ENCODE results near the gene MID2. TPM values are rescaled to one million over a fixed set of nuclear protein-coding genes. Genes with fewer than 3 reads are reported as not detected.
A peak's percentile ranks its signal among the peaks of the same experiment; 100 is the strongest.
"Not testable (repeated sequence)": the region's sequence is repeated elsewhere in the genome, so short reads cannot be mapped to it uniquely, and the experiment has no call there.

MID2 gene
- total RNA-seq, 2 donors from 2014 or later = 15.8 to 18.9 TPM

DNA sequence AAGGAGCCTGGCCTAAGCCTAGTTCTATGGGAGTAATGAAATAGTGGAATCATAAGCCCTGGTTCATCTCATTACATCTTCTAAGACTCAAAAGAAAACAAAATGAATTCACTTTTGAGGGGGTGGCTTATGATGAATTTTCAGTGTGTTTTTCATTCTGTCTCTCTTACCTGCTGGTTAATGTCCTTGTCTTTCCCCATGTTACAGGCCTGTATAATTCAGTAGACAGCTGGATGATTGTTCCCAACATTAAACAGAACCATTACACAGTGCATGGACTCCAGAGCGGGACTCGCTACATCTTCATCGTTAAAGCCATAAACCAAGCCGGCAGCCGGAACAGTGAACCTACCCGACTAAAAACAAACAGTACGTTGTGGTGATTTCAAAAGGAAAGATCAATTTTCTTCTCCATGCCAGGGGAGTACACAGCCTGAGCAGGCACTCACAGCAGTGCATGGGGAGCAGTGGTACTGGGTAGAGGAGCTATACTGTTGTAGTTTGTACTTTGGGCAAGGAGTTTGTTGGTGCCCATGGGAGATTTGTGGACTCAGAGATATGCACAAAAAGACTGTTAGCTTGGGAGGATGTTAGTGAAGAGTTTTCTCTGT, 98.6 kb downstream of the MID2 start:
- Mint-ChIP-seq H3K4me1 (ENCODE audit: low read depth) (no peaks in the 10 kb centered on the region), H3K36me3 (ENCODE audit: insufficient read depth in 2 of 2) (peaks cover 0 to 3% of the 10 kb centered on the region in 2 donors), H3K27me3 (ENCODE audit: low read depth) (peaks cover 6% of the 10 kb centered on the region), H3K9me3 (no peaks in the 10 kb centered on the region), H3K27ac (no peak overlapping the region), H3K4me3 (no peak overlapping the region)
- DNase-seq (no peak), ATAC-seq (replicated peaks in 1 of 2) (no peak)

DNA sequence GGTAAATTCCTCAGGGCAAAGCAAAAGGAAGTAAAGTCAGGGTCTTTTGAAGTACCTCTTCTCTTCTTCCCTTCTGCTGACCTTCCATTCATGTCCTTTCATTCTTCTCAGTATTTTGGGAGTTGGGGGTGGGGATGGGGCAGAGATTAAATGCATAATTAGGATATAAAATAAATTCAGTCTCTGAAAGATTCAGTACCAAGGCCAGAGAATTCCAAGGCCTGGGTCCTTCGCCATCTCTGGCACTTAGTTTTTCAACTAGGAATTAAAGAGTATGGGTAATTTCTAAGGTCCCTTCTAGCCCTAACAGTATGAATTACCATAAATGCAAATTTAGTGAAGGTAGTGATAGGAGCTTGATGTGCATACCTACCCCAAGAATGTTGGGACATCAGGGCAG, 108.6 kb downstream of the MID2 start:
- Mint-ChIP-seq H3K27ac (no peak overlapping the region), H3K4me1 (ENCODE audit: low read depth) (no peaks in the 10 kb centered on the region), H3K36me3 (ENCODE audit: insufficient read depth in 2 of 2) (peaks cover 0 to 3% of the 10 kb centered on the region in 2 donors)

GRCh38 chrX:107935200-107935599, 109.5 kb downstream of the MID2 start:
- no peaks in the 10 kb centered on the region for H3K4me1 Mint-ChIP-seq (ENCODE audit: low read depth)
- peaks cover 52% of the 10 kb centered on the region for H3K27me3 Mint-ChIP-seq (ENCODE audit: low read depth)
- ATAC-seq (replicated peaks in 1 of 2) = no peak
- H3K36me3 Mint-ChIP-seq (ENCODE audit: insufficient read depth in 2 of 2) = peaks cover 0 to 3% of the 10 kb centered on the region in 2 donors
- no peak overlapping the region for H3K4me3 Mint-ChIP-seq
- no peak for DNase-seq
- H3K9me3 Mint-ChIP-seq = peaks cover 0 to 2% of the 10 kb centered on the region in 2 donors
- H3K27ac Mint-ChIP-seq = no peak overlapping the region

More for the DNA sequence above, 108.6 kb downstream of the MID2 start:
- ATAC-seq (replicated peaks in 1 of 2) = no peak
- Mint-ChIP-seq H3K9me3 (peaks cover 0 to 2% of the 10 kb centered on the region in 2 donors), H3K4me3 (no peak overlapping the region), H3K27me3 (ENCODE audit: low read depth) (peaks cover 54% of the 10 kb centered on the region)
- no peak for DNase-seq

DNA sequence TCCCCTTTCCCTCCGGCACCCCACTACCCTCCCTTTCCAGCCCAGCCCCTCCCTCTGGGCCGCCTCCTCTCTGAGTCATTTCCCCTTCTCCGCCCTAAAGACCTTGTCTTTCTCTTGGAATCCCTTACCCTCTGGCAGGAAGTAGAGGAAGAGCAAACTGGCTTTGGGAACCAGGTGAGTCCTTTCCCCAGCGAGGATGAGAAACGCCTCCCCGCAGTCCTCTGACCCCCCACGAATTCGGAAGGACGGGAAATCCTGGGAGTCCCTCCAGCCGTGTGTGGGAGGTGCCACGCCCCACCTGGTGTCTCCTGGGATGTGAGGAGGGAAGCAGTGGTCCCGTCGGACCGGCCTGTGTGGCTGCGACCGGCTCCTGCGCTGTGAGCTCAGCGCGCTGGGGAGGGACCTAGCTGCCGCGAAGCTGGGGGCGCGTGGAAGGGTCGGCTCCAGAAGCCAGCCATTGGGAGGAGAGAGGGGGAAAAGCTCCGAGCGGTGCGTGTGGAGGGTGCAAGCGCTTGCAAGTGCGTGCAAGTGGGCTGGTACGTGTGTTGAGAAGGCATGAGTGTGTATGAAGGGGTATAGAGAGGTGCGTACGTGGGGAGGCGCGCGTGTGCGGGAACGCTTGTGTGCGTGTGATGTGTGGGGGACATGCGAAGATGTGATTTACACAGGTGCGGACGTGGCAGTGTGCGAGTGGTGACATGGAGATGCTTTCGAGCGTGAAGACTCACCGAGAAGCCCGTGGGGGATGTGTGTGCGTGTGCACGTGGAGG, 110.2 kb downstream of the MID2 start:
- peaks cover 0 to 3% of the 10 kb centered on the region in 2 donors for H3K36me3 Mint-ChIP-seq (ENCODE audit: insufficient read depth in 2 of 2)
- H3K4me3 Mint-ChIP-seq = peak overlapping the region; percentile 33 to 48
- ATAC-seq (replicated peaks in 1 of 2) (no peak), DNase-seq (no peak)
- H3K4me1 Mint-ChIP-seq (ENCODE audit: low read depth) = no peaks in the 10 kb centered on the region
- H3K27ac Mint-ChIP-seq = no peak overlapping the region
- H3K27me3 Mint-ChIP-seq (ENCODE audit: low read depth) = peaks cover 53% of the 10 kb centered on the region
- H3K9me3 Mint-ChIP-seq = peaks cover 0 to 2% of the 10 kb centered on the region in 2 donors

DNA sequence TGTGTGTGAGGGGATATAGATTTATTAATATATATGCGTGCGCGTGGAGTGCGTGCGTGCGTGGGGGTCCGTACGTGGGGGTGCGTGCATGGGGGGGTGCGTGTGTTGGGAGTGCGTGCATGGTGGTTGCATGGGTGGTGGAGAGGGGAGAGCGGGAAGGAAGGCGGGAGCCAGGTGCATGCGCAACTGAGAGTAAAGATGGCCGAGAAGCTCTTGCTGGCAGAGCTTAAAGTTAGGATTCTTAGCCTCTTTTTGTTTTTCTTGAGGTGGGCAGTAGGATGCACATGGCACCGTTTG, 110.7 kb downstream of the MID2 start:
- Mint-ChIP-seq H3K27me3 (ENCODE audit: low read depth) (peaks cover 52% of the 10 kb centered on the region), H3K4me1 (ENCODE audit: low read depth) (no peaks in the 10 kb centered on the region), H3K4me3 (peak overlapping the region; percentile 33 to 48), H3K36me3 (ENCODE audit: insufficient read depth in 2 of 2) (peaks cover 0 to 3% of the 10 kb centered on the region in 2 donors), H3K9me3 (peaks cover 0 to 2% of the 10 kb centered on the region in 2 donors), H3K27ac (no peak overlapping the region)
- no peak for ATAC-seq (replicated peaks in 1 of 2)
- DNase-seq = no peak

DNA sequence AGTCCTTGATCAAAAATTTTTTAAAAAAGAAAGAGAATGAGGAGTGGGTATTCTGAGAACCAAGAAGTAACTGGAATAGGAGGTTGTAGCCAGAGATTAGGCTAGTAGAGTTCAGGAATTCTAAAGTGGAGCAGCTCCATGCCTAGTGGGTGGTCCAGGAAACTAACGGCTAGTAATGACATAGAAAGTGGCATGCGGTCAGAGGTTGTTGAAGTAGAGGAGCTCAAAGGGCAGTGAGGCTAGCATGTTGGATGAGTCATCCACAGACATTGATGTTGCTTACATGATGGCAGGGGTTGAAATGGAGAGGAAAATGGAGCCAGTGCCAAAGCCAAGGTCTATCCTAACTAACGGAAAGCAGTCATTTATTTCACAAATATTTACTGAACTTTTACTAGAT, 114.4 kb downstream of the MID2 start:
- ATAC-seq (replicated peaks in 1 of 2) (no peak), DNase-seq (no peak)
- peaks cover 0 to 3% of the 10 kb centered on the region in 2 donors for H3K36me3 Mint-ChIP-seq (ENCODE audit: insufficient read depth in 2 of 2)
- peaks cover 0 to 2% of the 10 kb centered on the region in 2 donors for H3K9me3 Mint-ChIP-seq
- no peak overlapping the region for H3K27ac Mint-ChIP-seq
- no peak overlapping the region for H3K4me3 Mint-ChIP-seq
- peaks cover 39% of the 10 kb centered on the region for H3K27me3 Mint-ChIP-seq (ENCODE audit: low read depth)
- H3K4me1 Mint-ChIP-seq (ENCODE audit: low read depth) = no peaks in the 10 kb centered on the region

DNA sequence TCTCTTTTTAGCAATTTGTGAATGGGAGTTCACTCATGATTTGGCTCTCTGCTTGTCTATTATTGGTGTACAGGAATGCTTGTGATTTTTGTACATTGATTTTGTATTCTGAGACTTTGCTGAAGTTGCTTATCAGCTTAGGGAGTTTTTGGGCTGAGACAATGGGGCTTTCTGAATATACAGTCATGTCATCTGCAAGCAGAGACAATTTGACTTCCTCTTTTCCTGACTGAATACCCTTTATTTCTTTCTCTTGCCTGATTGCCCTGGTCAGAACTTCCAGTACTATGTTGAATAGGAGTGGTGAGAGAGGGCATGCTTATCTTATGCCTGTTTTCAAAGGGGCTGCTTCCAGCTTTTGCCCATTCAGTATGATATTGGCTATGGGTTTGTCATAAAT, 129.7 kb downstream of the MID2 start:
- H3K36me3 Mint-ChIP-seq (ENCODE audit: insufficient read depth in 2 of 2); H3K9me3 Mint-ChIP-seq; H3K4me3 Mint-ChIP-seq; H3K4me1 Mint-ChIP-seq (ENCODE audit: low read depth); ATAC-seq (replicated peaks in 1 of 2); H3K27ac Mint-ChIP-seq; DNase-seq: not testable (repeated sequence)
- H3K27me3 Mint-ChIP-seq (ENCODE audit: low read depth) = peaks cover 42% of the 10 kb centered on the region

- ATAC-seq (replicated peaks in 1 of 2) (no peak), DNase-seq (no peak)
- Mint-ChIP-seq H3K27me3 (ENCODE audit: low read depth) (peaks cover 33% of the 10 kb centered on the region), H3K4me1 (ENCODE audit: low read depth) (no peaks in the 10 kb centered on the region), H3K4me3 (no peak overlapping the region), H3K27ac (no peak overlapping the region), H3K9me3 (no peaks in the 10 kb centered on the region), H3K36me3 (ENCODE audit: insufficient read depth in 2 of 2) (peaks cover 2 to 4% of the 10 kb centered on the region in 2 donors)
These were observed 143.0 kb downstream of the MID2 start for GRCh38 chrX:107968623-107969022.

GRCh38 chrX:107970073-107970472, 144.4 kb downstream of the MID2 start:
- Mint-ChIP-seq H3K27ac (no peak overlapping the region), H3K36me3 (ENCODE audit: insufficient read depth in 2 of 2) (peaks cover 0 to 2% of the 10 kb centered on the region in 2 donors), H3K4me1 (ENCODE audit: low read depth) (no peaks in the 10 kb centered on the region), H3K27me3 (ENCODE audit: low read depth) (peaks cover 19% of the 10 kb centered on the region), H3K4me3 (no peak overlapping the region), H3K9me3 (no peaks in the 10 kb centered on the region)
- ATAC-seq (replicated peaks in 1 of 2) = no peak
- DNase-seq = no peak

DNA sequence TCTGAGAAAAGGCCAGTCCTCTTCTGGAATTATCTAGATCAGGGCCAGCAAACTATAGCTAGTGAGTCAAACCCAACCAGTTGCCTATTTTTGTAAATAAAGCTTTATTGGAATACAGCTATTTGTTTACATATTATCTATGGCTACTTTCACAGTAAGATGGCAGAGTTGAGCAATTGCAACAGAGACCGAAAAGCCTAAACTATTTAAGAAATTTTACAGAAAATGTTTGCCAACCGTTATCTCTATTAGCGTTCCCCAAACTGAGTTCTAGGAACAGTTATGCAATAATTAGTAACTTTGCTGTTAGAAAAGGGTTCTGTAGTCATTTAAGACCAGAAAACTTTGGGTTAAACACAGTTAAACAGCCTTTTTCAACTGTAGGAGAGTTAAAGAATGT, 146.0 kb downstream of the MID2 start:
- Mint-ChIP-seq H3K4me3 (no peak overlapping the region), H3K27me3 (ENCODE audit: low read depth) (peaks cover 10% of the 10 kb centered on the region), H3K9me3 (no peaks in the 10 kb centered on the region), H3K4me1 (ENCODE audit: low read depth) (no peaks in the 10 kb centered on the region), H3K36me3 (ENCODE audit: insufficient read depth in 2 of 2) (peaks cover 0 to 2% of the 10 kb centered on the region in 2 donors), H3K27ac (no peak overlapping the region)
- DNase-seq (no peak), ATAC-seq (replicated peaks in 1 of 2) (no peak)

Other genes with a start within 250 kb of the MID2 start
- gene PRPS1, start 197.4 kb upstream of the MID2 start, total RNA-seq = 10 to 100 TPM; 85.2 to 88.2 TPM
- 10 to 100 TPM; 79.1 to 88.1 TPM for gene TSC22D3, start 50.1 kb upstream of the MID2 start, total RNA-seq
- gene NCBP2L, start 48.1 kb upstream of the MID2 start, total RNA-seq = not detected
- not detected for gene TEX13B, start 156.5 kb downstream of the MID2 start, total RNA-seq
- under 1 TPM; 0.22 to 0.25 TPM for gene VSIG1, start 219.2 kb downstream of the MID2 start, total RNA-seq